ENCODE results near the gene MMP17.

DNA sequence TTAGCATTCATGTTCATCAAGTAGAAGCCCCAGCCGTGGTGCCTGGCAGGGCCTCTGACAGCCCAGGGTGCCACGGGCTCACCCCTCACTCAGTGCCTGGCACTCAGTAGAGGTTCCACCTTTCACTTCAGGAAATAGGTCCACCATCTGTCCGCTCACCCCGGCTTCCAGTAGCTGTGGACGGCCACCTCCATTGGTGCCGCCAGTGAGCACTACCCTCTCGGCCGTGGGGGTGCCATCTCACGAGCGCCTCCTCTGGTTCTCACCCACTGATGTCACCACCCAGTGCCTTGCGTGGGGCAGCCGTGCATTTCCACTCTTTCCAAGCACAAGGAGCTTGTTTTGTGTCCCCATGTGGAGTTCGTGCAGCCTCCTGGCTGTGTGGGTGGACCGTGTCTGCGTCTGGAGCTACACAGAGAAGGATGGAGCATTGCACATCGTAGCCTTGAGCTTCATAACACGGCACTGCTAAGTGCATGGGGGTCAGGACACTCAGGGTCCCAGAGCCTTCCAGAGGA is 41.0 kb upstream of the MMP17 start:
- TF ChIP-seq, protein P1, sequence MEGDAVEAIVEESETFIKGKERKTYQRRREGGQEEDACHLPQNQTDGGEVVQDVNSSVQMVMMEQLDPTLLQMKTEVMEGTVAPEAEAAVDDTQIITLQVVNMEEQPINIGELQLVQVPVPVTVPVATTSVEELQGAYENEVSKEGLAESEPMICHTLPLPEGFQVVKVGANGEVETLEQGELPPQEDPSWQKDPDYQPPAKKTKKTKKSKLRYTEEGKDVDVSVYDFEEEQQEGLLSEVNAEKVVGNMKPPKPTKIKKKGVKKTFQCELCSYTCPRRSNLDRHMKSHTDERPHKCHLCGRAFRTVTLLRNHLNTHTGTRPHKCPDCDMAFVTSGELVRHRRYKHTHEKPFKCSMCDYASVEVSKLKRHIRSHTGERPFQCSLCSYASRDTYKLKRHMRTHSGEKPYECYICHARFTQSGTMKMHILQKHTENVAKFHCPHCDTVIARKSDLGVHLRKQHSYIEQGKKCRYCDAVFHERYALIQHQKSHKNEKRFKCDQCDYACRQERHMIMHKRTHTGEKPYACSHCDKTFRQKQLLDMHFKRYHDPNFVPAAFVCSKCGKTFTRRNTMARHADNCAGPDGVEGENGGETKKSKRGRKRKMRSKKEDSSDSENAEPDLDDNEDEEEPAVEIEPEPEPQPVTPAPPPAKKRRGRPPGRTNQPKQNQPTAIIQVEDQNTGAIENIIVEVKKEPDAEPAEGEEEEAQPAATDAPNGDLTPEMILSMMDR (IDR thresholded peaks at IDR 0.05; ENCODE audit: insufficient read depth, low read length): no peak
- no peak for TF ChIP-seq POLR2AphosphoS5 (IDR thresholded peaks at IDR 0.05; ENCODE audit: low read depth)
- no peak for TF ChIP-seq GABPA (IDR thresholded peaks at IDR 0.05; ENCODE audit: low read depth)
- TF ChIP-seq, protein P2, sequence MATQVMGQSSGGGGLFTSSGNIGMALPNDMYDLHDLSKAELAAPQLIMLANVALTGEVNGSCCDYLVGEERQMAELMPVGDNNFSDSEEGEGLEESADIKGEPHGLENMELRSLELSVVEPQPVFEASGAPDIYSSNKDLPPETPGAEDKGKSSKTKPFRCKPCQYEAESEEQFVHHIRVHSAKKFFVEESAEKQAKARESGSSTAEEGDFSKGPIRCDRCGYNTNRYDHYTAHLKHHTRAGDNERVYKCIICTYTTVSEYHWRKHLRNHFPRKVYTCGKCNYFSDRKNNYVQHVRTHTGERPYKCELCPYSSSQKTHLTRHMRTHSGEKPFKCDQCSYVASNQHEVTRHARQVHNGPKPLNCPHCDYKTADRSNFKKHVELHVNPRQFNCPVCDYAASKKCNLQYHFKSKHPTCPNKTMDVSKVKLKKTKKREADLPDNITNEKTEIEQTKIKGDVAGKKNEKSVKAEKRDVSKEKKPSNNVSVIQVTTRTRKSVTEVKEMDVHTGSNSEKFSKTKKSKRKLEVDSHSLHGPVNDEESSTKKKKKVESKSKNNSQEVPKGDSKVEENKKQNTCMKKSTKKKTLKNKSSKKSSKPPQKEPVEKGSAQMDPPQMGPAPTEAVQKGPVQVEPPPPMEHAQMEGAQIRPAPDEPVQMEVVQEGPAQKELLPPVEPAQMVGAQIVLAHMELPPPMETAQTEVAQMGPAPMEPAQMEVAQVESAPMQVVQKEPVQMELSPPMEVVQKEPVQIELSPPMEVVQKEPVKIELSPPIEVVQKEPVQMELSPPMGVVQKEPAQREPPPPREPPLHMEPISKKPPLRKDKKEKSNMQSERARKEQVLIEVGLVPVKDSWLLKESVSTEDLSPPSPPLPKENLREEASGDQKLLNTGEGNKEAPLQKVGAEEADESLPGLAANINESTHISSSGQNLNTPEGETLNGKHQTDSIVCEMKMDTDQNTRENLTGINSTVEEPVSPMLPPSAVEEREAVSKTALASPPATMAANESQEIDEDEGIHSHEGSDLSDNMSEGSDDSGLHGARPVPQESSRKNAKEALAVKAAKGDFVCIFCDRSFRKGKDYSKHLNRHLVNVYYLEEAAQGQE (IDR thresholded peaks at IDR 0.05; ENCODE audit: insufficient replicate concordance, low read depth): no peak

All from HL-60 (cell line).